Heart right ventricle (tissue), 16 donors: ENCODE measurements around the gene KCNT2. TPM values are rescaled to one million over a fixed set of nuclear protein-coding genes. Genes with fewer than 3 reads are reported as not detected.

Source experiments
- ATAC-seq, 8 donors: fragments of 200-7000 bp; cut with Tn5 transposase; one replicate each; pipeline ENCODE4 v1.9.1; 2020; ENCODE audit warnings: mild to moderate bottlenecking in 8 of 8, moderate library complexity in 8 of 8, moderate number of reproducible peaks in 1 of 8
- DNase-seq, 2 donors: peaks; one replicate each; pipeline ENCODE4 v3.0.0-alpha.2; 2020
- H3K27ac ChIP-seq, 10 donors: fragments of 200-600 bp; sonication (generic) in 2 of 10; one replicate each; pipeline versions ENCODE4 v1.5.0 to v1.8.0; 2020 to 2022; ENCODE audit warnings: mild to moderate bottlenecking in 3 of 10
- H3K27me3 ChIP-seq, 7 donors: fragments of 200-600 bp; one replicate each; pipeline ENCODE4 v1.8.0; 2021 to 2022; ENCODE audit warnings: mild to moderate bottlenecking in 2 of 7
- H3K36me3 ChIP-seq, 9 donors: fragments of 200-600 bp; sonication (generic) in 1 of 9; one replicate each; pipeline versions ENCODE4 v1.5.0 to v1.8.0; 2020 to 2022; ENCODE audit warnings: mild to moderate bottlenecking in 2 of 9
- H3K4me1 ChIP-seq, 9 donors: fragments of 200-600 bp; sonication (generic) in 1 of 9; one replicate each; pipeline versions ENCODE4 v1.5.0 to v1.8.0; 2020 to 2022; ENCODE audit warnings: mild to moderate bottlenecking in 4 of 9
- H3K4me3 ChIP-seq, 10 donors: fragments of 200-600 bp; sonication (generic) in 2 of 10; one replicate each; pipeline versions ENCODE4 v1.5.0 to v1.8.0; 2020 to 2022; ENCODE audit warnings: mild to moderate bottlenecking in 7 of 10, moderate library complexity in 2 of 10
- H3K9me3 ChIP-seq, 11 donors: fragments of 200-600 bp in 10 of 11; sonication (generic) in 2 of 11; one replicate each; pipeline versions ENCODE4 v1.5.0 to v1.8.0; 2013 to 2022; ENCODE audit warnings: mild to moderate bottlenecking in 2 of 11, control low read depth in 1 of 11, moderate library complexity in 1 of 11
- CTCF ChIP-seq, 9 donors: fragments of 200-600 bp; sonication (generic) in 2 of 9; IDR thresholded peaks; one replicate each; pipeline versions ENCODE4 v1.5.0 to v1.8.0; 2021 to 2022; ENCODE audit warnings: antibody characterized with exemption in 9 of 9, mild to moderate bottlenecking in 5 of 9, moderate library complexity in 1 of 9
- WGBS, 2 donors: extraction: QIAGEN DNeasy Blood & Tissue Kit; methylation state at CpG; one replicate each; pipeline ENCODE4 v1.1.7; 2013; ENCODE audit warnings: inconsistent platforms in 1 of 2; 5-methylcytosine and 5-hydroxymethylcytosine counted together
- intact Hi-C, 10 donors: fragments of 100-400 bp; cut with DNase I; formaldehyde crosslinking; loops; one replicate each; pipeline versions ENCODE4 v1.11.1 to v1.14.2; 2022
- polyA plus RNA-seq, 2 donors: library from polyadenylated mRNA; stranded (reverse); fragments of 200-250 nt; gene quantifications; one replicate each; pipeline ENCODE4 v1.2.3, GENCODE V29; 2013
- total RNA-seq, 10 donors: library from RNA; stranded (reverse); fragmentation: NEBNext Ultra II Directional in 3 of 10; extraction: Animal tissue kit (Norgen Biotek cat#: 25700) in 3 of 10; gene quantifications; one replicate each; pipeline versions ENCODE4 v1.2.1 to v1.2.4, GENCODE V29; 2021 to 2023
- donor health status: Arrhythmogenic right ventricular cardiomyopathy.
- donor health status: ischemic (EF 13 %, LVEDD 7.1; RV severe dilation, severe dysfunction).
- donor health status: healthy with polysubstance abuse.
- donor health status: DM: no; HTN: yes; CAD: no.
- donor health status: DM: no; HTN: no; CAD: no.
- donor health status: ischemic (EF 25% LVEDD 6.9; RV normal size, moderate dysfunction).
- donor health status: ischemic (EF 25% LVEDD 5.7; RV mildly dilated, moderate dysfunction).
- donor health status: healthy.
- donor health status: DM: yes; HTN: yes; CAD: no.
- donor health status: Ischemic cardiomyopathy.
- donor health status: ischemic (EF 35%, LVEDD 5.7; RV mildly dilated, moderate dysfunction).
- donor health status: nonischemic (EF 11% LVEDD 7.7; RV severe dilation, severe dysfunction).
- donor health status: DM: yes; HTN: yes; CAD: no.
- donor health status: PGD.
- donor health status: ischemic (EF 29% LVEDD 5.4; RV normal size, mild dysfunction).
- donor health status: nonischemic (EF 23%, LVEDD 6.1; RV moderate dilation, normal function).

Gene KCNT2
- total and polyA plus RNA-seq, 12 donors, result 0.26 to 1.1 (median 0.68) TPM

- TF ChIP-seq CTCF (IDR thresholded peaks at IDR 0.05), result no peak
- peak overlapping the region in 4 of 10 donors; percentile 4 to 57 (median 50) for H3K27ac ChIP-seq
- WGBS, 2 donors, result 61 to 84% methylated on average over 7 of the region's 7 CpGs
- H3K9me3 ChIP-seq, result no peaks in the 10 kb centered on the region
- intact Hi-C loops, result no loop called here
- peaks cover 0 to 7% (median 0%) of the 10 kb centered on the region in 9 donors for H3K4me1 ChIP-seq
- no peaks in the 10 kb centered on the region for H3K27me3 ChIP-seq
- peak in 7 of 8 donors; percentile 65 to 90 (median 84) for ATAC-seq
- DNase-seq, result peak in 1 of 2 donors; percentile 58
- H3K36me3 ChIP-seq, result no peaks in the 10 kb centered on the region
- H3K4me3 ChIP-seq, result no peak overlapping the region
Measured at GRCh38 chr1:196400478-196401451, 207.5 kb downstream of the KCNT2 start.

GRCh38 chr1:196399713-196400112, 208.5 kb downstream of the KCNT2 start:
- no peaks in the 10 kb centered on the region for H3K9me3 ChIP-seq
- H3K4me3 ChIP-seq, result no peak overlapping the region
- TF ChIP-seq CTCF (IDR thresholded peaks at IDR 0.05), result no peak
- WGBS, 2 donors, result 91 to 98% methylated on average over 2 of the region's 2 CpGs
- no peaks in the 10 kb centered on the region for H3K36me3 ChIP-seq
- intact Hi-C loops, result no loop called here
- no peak overlapping the region for H3K27ac ChIP-seq
- ATAC-seq, result no peak
- H3K4me1 ChIP-seq, result peaks cover 0 to 7% (median 0%) of the 10 kb centered on the region in 9 donors
- H3K27me3 ChIP-seq, result no peaks in the 10 kb centered on the region
- DNase-seq, result no peak

GRCh38 chr1:196393742-196394141, 214.5 kb downstream of the KCNT2 start:
- DNase-seq (peak in 1 of 2 donors; percentile 25), ATAC-seq (peak in 2 of 8 donors; percentile 35 to 37)
- WGBS, 2 donors, result 80 to 81% methylated on average over 4 of the region's 4 CpGs
- H3K27ac ChIP-seq, result no peak overlapping the region
- no peaks in the 10 kb centered on the region for H3K27me3 ChIP-seq
- H3K36me3 ChIP-seq, result no peaks in the 10 kb centered on the region
- H3K4me3 ChIP-seq, result no peak overlapping the region
- TF ChIP-seq CTCF (IDR thresholded peaks at IDR 0.05), result no peak
- intact Hi-C loops, result no loop called here
- no peaks in the 10 kb centered on the region for H3K4me1 ChIP-seq
- H3K9me3 ChIP-seq, result no peaks in the 10 kb centered on the region

GRCh38 chr1:196393282-196393681, 215.0 kb downstream of the KCNT2 start:
- DNase-seq (no peak), ATAC-seq (no peak)
- no peak overlapping the region for H3K27ac ChIP-seq
- intact Hi-C loops, result no loop called here
- TF ChIP-seq CTCF (IDR thresholded peaks at IDR 0.05), result no peak
- H3K9me3 ChIP-seq, result no peaks in the 10 kb centered on the region
- no peaks in the 10 kb centered on the region for H3K27me3 ChIP-seq
- no peak overlapping the region for H3K4me3 ChIP-seq
- no peaks in the 10 kb centered on the region for H3K36me3 ChIP-seq
- no peaks in the 10 kb centered on the region for H3K4me1 ChIP-seq
- WGBS, 2 donors, result 74 to 86% methylated on average over 2 of the region's 2 CpGs
